Measurements from ENCODE around the gene CDH23.

The CDH23 gene

DNA sequence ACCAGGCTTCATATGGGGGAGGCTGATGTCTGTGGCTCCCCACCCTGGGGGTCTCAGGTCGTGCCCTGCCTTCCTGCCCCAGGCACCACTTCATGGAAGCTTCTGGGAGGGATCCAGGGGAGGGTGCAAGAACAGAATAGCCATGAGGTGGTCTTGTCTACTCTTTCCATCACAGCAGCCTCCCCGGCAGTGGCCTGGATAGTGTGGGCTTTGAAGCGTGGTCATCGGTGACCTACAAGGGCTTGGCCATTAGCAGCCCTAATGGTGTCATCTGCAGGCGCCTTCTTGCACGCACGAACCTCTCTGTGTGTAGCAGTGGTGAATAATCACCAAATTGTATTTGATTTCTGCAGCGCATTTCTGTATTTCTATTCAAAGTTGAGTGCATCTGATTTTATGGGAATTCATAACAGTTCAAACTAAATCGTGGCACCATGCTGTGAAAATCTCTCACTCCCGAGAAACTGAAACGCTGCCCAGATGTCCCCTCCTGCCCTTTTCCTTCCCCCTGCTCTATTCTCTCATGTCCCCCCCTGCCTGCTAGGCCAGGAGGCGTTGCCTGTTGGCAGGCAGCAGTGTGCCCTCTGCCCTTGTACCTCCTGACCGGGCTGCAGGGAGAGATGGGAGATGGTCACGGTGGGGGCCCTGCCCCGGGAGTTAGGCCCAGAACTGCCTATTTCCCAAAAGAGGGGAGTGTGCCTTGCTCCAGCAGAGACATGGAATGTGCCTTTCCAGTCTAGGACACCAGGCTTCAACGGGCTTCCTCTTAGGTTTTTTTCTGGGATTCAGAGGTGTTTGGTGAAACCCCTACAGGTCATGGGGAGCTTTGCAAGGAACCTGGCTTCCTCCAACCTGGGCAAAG, 34.8 kb downstream of the CDH23 start:
- H3K36me3 Mint-ChIP-seq (ENCODE audit: low read depth), result no peaks in the 10 kb centered on the region
- H3K4me3 Mint-ChIP-seq, result no peak overlapping the region
- H3K9me3 Mint-ChIP-seq, result no peaks in the 10 kb centered on the region
- H3K27me3 Mint-ChIP-seq (ENCODE audit: low read depth), result peaks cover 3% of the 10 kb centered on the region
- no peaks in the 10 kb centered on the region for H3K4me1 Mint-ChIP-seq (ENCODE audit: low read depth)
- no peak overlapping the region for H3K27ac Mint-ChIP-seq

DNA sequence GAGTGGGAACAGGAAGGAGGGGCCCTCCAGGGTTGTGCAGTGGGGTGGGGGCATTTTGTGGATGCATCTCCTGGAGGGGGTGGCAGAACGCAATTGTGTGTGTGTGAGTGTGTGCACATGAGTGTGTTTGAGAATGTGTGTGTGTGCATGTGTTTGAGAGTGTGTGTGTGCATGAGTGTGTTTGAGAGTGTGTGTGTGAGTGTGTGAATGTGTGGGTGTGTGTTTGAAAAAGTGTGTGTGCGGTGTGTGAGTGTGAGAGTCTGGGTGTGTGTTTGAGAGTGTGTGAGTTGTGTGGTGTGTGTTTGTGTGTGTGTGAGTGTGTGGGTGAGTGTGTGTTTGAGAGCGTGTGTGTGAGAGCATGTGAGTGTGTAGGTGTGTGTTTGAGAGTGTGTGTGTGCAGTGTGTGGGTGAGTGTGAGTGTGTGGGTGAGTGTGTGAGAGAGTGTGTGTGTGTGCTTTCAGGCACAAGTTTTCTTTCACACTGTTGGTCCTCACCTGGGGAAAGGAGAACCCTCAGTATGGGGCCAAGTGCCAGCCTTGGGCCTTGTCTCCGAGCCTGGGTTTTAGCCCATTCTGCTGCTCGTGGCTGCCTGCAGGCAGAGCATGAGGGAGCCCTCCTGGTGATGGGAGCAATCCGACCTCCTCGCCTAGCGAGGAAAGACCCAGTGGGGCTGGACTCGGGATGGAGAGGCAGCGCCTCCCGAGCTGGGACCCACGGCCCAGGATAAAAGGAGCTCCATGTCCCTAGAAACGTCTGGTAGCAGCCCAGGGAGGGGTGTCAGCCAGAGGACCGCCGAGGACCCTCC, 35.6 kb downstream of the CDH23 start:
- Mint-ChIP-seq H3K9me3 (no peaks in the 10 kb centered on the region), H3K4me1 (ENCODE audit: low read depth) (no peaks in the 10 kb centered on the region), H3K27me3 (ENCODE audit: low read depth) (peaks cover 3% of the 10 kb centered on the region), H3K27ac (no peak overlapping the region), H3K4me3 (no peak overlapping the region), H3K36me3 (ENCODE audit: low read depth) (no peaks in the 10 kb centered on the region)

DNA sequence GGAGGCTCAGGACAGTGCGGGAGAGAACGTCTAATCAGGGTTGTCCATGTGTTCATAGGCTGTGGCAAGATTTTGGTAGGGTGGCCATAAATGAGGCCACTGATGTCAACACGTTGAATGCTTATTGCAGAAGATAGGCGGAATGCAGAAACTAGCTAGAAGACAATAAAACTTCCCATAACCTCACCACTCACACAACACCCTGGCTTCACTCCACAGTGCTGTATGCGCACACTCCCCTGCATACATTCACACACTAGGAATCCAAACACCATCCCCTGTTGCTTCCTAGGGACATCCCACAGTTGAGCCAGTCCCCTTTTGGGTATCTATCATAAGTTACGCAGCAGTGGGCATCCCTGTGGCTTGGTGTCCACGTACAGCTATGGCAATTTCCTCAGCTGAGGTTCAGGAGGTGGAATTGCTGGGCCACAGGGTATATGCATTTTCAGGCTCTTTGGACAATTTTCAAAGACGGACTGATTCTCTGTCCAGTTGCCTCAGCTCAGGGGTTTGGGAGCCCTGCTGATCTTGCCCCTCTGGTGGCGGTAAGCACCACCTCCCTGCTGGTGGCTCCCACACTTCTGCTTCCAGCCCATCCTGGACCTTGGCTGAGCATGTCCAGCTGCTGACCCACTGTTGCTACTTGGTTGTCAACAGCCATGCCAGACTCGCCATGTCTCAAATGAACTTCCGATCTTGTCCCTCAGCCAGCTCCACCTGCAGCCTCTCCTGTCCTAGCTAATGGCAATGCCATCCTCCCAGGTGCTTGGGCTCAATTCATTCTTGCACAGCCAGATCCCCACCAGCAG, 36.4 kb downstream of the CDH23 start:
- H3K4me1 Mint-ChIP-seq (ENCODE audit: low read depth), result no peaks in the 10 kb centered on the region
- no peaks in the 10 kb centered on the region for H3K9me3 Mint-ChIP-seq
- no peak overlapping the region for H3K4me3 Mint-ChIP-seq
- no peaks in the 10 kb centered on the region for H3K36me3 Mint-ChIP-seq (ENCODE audit: low read depth)
- no peak overlapping the region for H3K27ac Mint-ChIP-seq
- H3K27me3 Mint-ChIP-seq (ENCODE audit: low read depth), result peaks cover 3% of the 10 kb centered on the region

DNA sequence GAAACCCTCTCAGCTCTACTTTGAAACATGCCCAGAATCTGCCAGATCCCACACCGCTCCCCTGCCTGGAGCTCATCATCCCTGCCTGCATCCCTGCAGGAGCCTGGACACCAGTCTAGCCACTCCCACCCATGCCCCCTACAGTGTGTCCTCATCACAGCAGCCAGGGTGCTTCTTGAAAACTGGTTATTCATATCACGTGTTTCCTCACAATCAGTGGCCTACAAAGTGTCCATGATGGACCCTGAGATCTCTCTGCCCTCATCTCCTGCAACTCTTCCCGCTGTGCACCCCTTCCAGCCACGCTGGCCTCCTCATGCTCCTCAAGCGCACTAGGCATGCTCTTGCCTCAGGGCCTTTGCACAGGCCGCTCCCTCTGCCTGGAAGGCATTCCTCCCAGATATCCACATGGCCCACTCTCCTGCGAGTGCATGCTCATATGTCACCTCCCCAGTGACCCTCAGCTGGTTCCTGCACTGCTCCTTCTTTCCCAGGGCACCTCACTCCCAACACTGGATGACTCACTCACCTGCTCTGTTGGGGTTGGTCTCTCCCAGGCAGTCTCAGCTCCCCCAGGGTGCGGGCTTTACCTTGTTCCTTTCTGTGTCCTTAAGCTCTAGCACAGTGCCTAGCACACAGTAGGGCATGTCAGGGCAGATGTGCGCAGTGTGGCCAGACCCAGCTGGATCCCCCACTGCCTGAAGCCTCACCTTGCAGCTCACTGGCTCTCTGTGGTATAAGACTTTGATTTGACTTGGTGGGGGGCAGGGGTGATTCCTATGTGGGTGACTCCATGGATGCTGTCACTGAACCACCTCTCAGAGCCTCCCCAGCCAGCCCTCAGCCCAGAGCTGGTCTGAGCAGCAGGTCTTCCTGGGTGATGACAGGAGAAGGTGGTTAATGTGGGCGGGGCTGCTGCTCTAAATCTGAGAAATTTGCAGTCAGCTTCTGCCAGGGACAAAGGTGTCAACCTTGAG, 37.3 kb downstream of the CDH23 start:
- H3K4me1 Mint-ChIP-seq (ENCODE audit: low read depth), result no peaks in the 10 kb centered on the region
- H3K4me3 Mint-ChIP-seq, result no peak overlapping the region
- H3K27me3 Mint-ChIP-seq (ENCODE audit: low read depth), result peaks cover 3% of the 10 kb centered on the region
- no peaks in the 10 kb centered on the region for H3K9me3 Mint-ChIP-seq
- no peaks in the 10 kb centered on the region for H3K36me3 Mint-ChIP-seq (ENCODE audit: low read depth)
- no peak overlapping the region for H3K27ac Mint-ChIP-seq

DNA sequence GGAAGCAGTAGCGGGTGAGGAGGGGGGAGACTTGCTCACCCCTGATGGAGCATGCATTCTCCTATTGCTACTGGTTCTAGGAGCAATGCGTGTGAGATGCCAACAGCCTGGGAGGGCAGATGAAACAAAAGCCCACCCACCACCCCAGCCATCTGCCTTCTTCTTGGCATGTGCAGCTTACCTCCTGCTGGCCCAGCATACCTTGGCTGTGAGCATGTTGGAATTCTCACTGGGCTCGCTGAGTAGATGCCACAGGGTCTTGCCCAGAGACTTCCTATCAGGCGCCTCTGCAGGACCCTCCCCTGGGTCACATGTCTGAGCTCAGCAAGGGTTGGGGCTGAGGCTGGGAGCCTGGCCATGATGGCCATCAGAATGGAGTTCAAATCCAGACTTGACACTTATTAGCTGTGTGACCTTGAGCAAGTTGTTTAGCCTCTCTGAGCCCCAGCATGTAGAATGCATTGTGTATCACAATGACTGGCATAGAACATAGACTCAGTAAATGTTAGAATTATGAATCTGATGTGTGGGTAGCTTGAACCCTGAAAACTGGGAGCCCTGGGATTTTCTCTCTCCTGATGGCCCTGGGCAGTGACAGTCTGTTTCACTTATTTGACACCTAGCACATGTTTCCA, 38.2 kb downstream of the CDH23 start:
- Mint-ChIP-seq H3K4me1 (ENCODE audit: low read depth) (no peaks in the 10 kb centered on the region), H3K4me3 (no peak overlapping the region), H3K9me3 (no peaks in the 10 kb centered on the region), H3K36me3 (ENCODE audit: low read depth) (no peaks in the 10 kb centered on the region), H3K27me3 (ENCODE audit: low read depth) (peaks cover under 1% of the 10 kb centered on the region), H3K27ac (no peak overlapping the region)

DNA sequence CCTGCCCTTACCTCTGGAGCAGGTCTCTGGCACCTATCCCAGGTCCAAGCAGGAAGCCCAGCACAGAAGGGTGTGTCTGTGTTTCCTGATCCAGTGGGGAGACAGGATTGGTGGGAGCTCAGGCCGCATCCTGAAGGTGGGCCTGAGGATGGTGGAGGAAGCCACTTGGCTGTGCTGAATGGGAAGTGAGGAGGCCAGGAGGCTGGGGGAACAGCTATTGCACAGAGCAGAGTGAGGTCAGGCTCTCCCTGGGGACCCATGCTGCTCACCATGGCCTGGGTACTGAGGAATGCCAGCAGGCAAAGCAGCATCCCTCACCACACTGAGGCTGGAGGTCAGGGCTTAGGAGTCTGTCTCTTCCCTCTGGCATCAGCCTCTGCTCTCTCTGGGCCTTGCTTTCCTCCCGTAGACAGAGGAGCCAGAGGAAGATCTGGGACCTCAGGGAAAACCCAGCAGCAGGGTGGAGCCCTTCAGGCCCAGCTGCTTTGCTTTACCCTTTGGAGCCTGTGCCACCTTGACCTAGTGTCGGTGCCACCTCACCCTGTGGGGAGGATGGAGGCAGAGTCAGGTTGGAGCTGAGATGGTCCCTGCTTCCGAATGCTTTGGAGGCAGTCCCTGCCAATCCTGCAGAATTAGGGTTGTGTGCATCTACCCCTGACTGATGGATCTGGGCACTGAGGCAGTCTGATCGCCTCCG, 39.0 kb downstream of the CDH23 start:
- Mint-ChIP-seq H3K27me3 (ENCODE audit: low read depth) (no peaks in the 10 kb centered on the region), H3K36me3 (ENCODE audit: low read depth) (no peaks in the 10 kb centered on the region), H3K4me1 (ENCODE audit: low read depth) (no peaks in the 10 kb centered on the region), H3K9me3 (no peaks in the 10 kb centered on the region), H3K4me3 (no peak overlapping the region), H3K27ac (no peak overlapping the region)

DNA sequence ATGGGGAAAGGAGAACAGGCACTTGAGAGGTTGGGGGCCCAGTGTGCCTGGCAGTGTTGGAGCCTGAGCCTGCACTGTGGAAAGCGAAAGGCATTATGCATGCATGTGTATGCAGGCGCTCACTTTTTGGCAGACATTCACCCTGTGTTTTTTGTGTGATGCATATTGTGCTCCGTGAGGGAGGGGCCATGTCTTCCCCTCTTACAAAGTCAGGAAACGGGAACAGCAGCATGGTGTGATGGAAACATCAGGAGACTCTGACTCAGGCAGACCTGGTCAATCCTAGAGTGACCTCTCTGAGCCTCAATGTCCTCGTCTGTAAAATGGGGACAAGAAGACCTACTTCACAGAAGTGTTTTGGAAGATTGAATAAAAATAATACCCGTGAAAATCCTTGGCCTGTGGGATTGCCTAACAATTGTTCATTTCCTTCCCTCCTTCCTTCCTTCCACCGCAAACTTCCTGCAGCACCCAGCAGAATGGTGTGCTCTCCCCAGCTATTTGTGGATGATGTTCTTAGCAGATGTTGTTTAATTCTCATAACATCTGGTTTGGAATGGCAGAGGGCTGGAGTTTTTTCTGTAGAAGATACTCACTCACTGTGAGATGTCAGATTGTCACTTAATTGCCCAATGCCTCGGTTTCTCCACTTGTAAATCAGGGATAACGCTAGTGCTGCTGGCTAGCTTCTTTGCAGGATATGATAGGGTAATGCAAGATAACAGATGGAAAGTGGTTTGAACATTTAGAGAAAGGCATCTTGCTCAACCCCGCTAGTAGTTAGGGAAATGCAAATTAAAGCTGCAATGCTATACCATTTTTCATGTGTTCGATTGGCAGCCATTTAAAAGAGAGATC, 39.8 kb downstream of the CDH23 start:
- H3K36me3 Mint-ChIP-seq (ENCODE audit: low read depth), result no peaks in the 10 kb centered on the region
- H3K9me3 Mint-ChIP-seq, result no peaks in the 10 kb centered on the region
- H3K27ac Mint-ChIP-seq, result no peak overlapping the region
- H3K27me3 Mint-ChIP-seq (ENCODE audit: low read depth), result no peaks in the 10 kb centered on the region
- no peaks in the 10 kb centered on the region for H3K4me1 Mint-ChIP-seq (ENCODE audit: low read depth)
- no peak overlapping the region for H3K4me3 Mint-ChIP-seq

DNA sequence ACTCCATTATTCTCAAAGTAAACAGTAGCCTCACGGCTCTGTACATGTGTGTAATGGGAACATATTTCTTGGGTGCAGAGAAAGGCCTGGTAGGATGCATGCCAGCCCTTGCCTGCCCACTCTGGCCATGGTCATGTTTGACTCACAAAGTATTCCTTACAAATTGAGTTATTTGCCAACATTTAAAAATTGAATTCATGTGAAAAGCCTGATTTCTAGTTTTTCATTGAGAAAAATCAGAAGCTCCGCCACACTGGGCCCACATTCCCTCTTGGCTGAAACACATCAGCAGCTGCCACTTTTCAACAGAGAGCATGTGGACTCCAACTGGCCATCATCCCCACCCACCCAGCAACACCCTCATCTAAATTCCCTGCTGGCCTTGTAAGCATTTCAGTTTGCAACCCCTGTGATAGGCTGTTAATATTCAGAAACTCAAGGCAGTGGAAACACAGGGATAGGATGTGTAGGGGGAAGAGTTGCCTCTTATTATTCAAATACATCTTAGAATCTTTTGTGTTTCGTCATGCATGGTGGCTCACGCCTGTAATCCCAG, 40.9 kb downstream of the CDH23 start:
- Mint-ChIP-seq H3K27ac (no peak overlapping the region), H3K4me3 (no peak overlapping the region), H3K36me3 (ENCODE audit: low read depth) (no peaks in the 10 kb centered on the region), H3K9me3 (no peaks in the 10 kb centered on the region), H3K4me1 (ENCODE audit: low read depth) (no peaks in the 10 kb centered on the region), H3K27me3 (ENCODE audit: low read depth) (no peaks in the 10 kb centered on the region)

DNA sequence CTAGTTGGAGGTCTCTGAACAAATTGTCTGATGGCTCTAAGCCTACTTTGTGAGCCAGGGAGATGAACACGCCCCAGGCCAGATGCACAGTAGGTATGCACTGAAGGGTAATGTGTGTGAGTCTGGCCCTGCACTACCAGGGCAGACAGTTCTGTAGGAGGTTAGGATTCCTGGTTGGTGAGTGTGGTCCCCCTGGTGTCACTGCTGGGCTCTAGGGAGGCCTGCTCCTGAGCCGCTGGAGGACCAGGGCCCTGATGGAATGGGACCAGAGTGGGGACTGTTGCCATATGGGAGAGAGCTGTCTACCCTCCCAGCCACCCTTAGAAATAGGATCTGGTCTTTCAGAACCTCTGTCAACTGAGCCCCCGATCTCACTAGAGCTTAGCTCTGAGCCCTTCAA, 42.0 kb downstream of the CDH23 start:
- Mint-ChIP-seq H3K36me3 (ENCODE audit: low read depth) (no peaks in the 10 kb centered on the region), H3K4me1 (ENCODE audit: low read depth) (no peaks in the 10 kb centered on the region), H3K9me3 (no peaks in the 10 kb centered on the region), H3K27me3 (ENCODE audit: low read depth) (no peaks in the 10 kb centered on the region), H3K27ac (no peak overlapping the region), H3K4me3 (no peak overlapping the region)

DNA sequence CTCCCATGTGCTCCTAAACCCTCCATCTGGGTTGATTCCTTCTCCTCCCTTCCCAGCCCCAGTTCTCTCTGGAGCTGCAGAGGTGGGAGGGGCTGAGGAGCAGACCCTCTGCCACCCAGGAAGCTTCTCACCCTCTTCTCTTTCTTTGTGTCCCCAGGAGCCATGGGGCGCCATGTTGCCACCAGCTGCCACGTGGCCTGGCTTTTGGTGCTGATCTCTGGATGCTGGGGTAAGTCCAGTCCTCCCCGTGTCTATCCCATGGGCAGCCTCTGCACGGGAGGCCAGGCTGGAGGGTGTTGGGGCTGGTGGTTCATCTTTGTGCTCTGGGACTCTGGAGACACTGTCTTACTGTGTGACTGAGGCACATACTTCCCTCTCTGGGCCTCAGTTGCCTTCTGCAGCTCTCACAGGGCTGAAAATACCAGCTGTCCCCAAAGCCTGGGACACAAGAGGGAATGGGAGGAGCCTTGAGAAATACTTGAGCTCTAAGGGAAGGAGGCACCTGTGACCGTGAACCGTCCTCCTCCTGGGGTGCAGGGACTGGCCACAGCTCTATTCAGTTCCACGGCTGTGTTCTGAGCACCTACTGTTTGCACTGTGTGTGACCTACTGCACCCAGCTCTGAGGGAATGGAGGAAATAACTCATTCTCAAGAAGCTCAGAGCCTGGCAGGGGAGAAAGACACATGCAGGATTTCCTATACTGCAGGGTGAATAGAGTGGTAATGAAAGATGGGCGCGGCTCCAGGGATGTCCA, 43.1 kb downstream of the CDH23 start:
- no peaks in the 10 kb centered on the region for H3K9me3 Mint-ChIP-seq
- H3K36me3 Mint-ChIP-seq (ENCODE audit: low read depth), result no peaks in the 10 kb centered on the region
- H3K27me3 Mint-ChIP-seq (ENCODE audit: low read depth), result no peaks in the 10 kb centered on the region
- H3K4me3 Mint-ChIP-seq, result no peak overlapping the region
- no peak overlapping the region for H3K27ac Mint-ChIP-seq
- no peaks in the 10 kb centered on the region for H3K4me1 Mint-ChIP-seq (ENCODE audit: low read depth)

DNA sequence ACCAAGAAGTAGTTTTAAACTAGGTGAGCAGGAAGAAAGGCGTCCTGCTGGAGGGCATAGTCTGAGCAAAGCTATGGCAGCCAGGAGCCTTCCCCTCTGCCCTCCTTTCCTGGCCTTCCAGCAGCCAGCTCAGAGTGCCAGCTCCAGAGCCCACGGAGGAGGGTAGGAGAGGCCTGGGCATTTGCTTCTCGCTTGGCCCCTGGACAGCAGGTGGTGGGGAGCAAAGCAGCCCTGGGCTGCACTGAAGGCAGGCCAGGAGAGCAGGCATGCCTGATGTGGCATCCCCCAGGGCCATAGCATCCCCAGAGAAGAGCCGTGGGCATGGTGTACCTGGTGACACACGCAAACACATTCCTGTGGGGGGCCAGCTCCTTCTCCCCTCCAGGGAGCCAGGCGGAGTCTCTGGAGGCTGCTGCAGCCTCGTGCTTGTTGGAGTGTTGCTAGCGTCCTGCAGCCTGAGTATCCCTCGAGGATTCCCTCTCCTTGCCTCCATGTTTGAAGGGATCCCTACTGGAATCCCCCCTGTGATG, 43.9 kb downstream of the CDH23 start:
- Mint-ChIP-seq H3K36me3 (ENCODE audit: low read depth) (no peaks in the 10 kb centered on the region), H3K4me1 (ENCODE audit: low read depth) (no peaks in the 10 kb centered on the region), H3K4me3 (no peak overlapping the region), H3K9me3 (no peaks in the 10 kb centered on the region), H3K27me3 (ENCODE audit: low read depth) (no peaks in the 10 kb centered on the region), H3K27ac (no peak overlapping the region)

All from T-helper 1 cell treated with Interleukin-12 subunit alpha and Interleukin-12 subunit beta and Interleukin-4 antibody, amounts not matched to agents 30 μg/mL and 1 μg/mL, for 36 hours (primary cell).